Non-pigmented ciliary epithelial cell (primary cell): ENCODE results near the gene COL9A1.
"Not testable (repeated sequence)": the region's sequence is repeated elsewhere in the genome, so short reads cannot be mapped to it uniquely, and the experiment has no call there.

ENCODE experiments used
- DNase-seq: peaks from one replicate; pipeline ENCODE4 v3.0.0-alpha.2; 2010; ENCODE audit warnings: low read depth

COL9A1 gene

DNA sequence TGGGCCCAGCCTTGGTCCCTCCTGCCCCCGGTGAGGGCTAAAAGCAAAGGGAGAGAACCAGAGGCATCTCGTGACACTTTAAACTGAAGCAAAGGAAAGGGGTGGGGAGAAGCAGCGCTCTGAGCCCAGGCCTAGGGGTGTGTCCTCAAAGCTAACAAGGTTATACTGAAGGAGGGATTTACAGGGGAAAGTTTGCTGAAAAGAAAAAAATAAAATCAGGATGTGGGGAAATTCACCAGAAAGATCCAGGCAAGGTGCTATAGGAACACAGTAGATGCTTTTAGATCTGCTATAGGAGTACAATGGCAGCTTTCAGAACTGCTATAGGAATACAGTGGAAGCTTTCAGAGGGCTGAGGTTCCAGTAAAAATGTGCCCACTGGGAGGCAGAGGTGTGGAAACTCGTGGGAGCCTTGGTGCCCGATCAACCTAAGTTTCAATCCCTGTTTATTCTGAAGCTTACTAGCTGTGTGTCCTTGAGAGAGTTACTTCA, at the start of gene COL9A1:
TSS of gene COL9A1 (minus strand) at position 51 of the 492 bp plus-strand sequence. CDS start 160 bp downstream, outside the sequence.
- no peak for DNase-seq

DNA sequence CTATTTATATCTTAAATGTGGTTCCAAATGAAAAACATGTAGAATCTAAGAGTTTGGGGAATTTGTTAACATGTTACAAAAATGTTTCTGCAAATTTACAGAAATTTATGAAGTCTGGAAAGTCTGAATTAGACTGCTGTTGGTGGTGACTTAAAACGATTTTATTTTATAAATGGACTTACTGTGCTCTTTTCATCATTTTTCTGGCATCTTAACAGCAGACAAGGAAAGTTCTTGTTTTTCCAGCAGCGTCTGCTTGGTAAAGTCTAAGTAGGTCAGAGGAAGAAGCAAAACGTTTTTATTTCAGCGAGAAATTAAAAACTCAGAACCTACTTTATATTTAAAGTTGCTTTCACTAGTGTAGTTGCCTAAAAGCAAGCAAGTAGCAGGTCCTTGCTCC, 48.6 kb upstream of the COL9A1 start:
- no peak for DNase-seq

DNA sequence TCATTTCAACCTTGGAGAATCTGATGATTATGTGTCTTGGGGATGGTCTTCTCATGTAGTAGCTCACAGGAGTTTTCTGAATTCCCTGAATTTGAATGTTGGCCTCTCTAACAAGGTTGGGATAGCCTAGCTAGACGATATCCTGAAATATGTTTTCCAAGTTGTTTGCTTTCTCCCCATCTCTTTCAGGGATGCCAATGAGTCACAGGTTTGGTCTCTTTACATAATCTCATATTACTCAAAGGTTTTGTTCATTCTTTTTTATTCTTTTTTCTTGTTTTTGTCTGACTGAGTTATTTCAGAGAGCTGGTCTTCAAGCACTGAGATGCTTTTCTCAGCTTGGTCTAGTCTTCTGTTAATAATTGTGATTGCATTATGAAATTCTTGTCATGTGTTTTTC, 42.7 kb upstream of the COL9A1 start:
- no peak for DNase-seq

DNA sequence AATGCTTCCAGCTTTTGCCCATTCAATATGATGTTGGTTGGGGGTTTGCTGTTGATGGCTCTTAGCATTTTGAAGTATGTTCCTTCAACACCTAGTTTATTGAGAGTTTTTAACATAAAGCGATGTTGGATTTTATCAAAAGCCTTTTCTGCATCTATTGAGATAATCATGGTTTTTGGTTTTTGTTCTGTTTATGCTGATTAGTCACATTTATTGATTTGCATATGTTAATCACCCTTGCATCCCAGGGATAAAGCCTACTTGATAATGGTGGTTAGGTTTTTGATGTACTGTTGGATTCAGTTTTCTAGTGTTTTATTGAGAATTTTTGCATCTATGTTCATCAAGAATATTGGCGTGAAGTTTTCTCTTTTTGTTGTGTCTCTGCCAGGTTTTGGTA, 40.4 kb upstream of the COL9A1 start:
- DNase-seq, result no peak

DNA sequence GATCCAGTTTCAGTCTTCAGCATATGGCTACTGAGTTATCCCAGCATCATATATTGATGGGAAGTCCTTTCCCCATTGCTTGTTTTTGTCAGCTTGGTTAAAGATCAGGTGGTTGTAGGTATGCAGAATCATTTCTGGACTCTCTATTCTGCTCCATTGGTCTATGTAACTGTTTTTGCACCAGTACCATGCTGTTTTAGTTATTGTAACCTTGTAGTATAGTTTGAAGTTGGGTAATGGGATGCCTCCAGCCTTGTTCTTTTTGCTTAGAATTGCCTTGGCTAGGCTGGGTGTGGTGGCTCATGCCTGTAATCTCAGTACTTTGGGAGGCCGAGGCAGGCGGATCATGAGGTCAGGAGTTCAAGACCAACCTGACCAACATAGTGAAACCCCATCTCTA, 36.9 kb upstream of the COL9A1 start:
- not testable (repeated sequence) for DNase-seq

DNA sequence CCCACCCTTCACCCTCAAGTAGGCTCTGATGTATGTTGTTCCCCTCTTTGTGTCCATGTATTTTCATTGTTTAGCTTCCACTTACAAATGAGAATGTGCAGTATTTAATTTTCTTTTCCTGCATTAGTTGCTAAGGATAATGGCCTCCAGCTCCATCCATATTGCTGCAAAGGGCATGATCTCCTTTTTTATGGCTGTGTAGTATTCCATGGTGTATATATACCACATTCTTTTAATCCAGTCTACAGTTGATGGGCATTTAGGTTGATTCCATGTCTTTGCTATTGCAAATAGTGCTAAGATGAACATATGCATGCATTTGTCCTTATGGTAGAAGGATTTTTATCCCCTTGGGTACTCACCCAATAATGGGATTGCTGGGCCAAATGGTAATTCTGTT, 35.9 kb upstream of the COL9A1 start:
- no peak for DNase-seq

DNA sequence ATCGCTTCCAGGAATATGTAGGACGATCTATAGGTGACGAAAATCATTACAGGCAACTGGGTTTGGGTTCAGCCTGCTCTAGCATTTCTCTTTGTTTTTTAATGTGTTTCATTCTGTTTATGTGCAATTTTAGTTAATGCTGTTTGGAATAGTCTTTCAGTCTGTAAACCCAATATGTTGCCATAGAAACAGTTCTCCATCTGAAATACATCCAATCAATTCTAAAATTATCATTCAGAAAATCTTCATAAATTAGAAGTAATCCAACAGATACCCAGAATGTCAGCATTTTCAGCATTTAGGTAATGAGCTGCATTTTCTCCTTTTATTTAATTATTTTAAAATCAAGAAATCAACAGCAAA, 34.8 kb upstream of the COL9A1 start:
- DNase-seq, result no peak

DNA sequence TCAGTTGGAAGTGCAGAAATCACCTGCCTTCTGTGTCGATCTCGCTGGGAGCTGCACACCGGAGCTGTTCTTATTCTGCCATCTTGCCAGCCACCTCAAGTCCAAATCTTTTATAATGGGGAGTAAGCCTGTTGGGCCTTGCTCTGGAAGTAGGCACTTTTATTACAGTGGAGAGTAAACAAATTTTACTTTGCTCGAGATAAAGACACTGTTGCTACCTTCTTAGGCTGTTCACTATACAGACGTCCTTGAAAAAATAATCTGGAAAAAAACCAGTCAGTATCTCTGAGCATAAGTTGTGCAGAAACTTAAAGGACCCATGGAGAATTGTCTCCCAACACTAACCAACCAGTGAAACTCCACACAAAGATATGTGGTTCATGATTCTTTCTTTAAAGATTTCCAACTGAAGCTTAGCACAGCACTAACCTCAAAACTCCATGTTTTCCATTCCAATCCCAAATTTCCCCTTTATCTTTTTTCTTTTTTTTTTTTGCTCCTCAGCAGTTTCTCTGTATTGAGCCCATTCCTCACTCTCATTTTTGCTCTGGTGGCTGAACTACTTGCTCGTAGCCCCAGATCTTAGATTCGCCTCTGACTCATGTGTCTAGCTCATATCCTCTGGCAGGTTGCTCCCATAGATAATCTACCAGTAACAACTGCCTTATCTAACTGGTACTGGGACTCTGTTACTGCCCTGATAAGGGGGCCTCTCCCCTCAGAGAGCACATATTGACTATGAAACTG, 34.3 kb upstream of the COL9A1 start:
- DNase-seq, result no peak

DNA sequence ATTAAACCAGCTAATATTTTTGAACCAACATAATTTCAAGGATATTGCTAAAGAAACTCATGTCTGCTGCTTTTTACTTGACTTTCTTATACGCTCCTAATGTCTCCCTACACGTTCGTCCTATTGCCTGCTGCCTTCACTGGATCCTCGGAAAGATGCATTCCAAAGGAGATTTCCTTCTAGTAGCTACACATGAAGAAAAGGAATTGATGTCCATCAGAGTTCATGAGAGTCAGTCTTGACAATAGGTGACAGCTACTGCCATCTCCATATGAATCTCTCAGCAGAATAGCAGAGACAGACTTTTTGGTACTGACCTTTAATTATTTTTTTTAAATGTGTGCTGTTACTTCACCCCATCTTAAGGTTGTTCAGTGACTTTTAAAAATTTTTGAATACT, 24.2 kb upstream of the COL9A1 start:
- DNase-seq, result no peak

DNA sequence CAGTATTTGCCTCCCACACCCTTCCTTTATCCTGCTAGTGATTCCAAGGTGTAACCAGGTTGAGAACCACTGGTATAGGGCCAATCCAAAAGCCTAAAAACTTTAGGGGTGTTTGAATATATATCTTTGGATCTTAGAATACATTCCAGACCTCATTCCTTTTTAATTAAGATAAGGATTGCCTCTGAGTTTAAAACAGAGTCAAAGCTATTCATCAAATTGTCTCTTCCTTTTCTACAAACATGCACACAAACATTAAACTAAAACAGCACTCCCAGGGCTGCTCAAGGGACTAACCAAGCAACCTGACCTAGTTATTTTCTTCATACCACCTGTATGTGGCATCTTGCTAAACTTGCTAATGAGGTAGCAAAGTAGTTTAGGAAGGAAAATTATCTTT, 22.1 kb upstream of the COL9A1 start:
- no peak for DNase-seq

DNA sequence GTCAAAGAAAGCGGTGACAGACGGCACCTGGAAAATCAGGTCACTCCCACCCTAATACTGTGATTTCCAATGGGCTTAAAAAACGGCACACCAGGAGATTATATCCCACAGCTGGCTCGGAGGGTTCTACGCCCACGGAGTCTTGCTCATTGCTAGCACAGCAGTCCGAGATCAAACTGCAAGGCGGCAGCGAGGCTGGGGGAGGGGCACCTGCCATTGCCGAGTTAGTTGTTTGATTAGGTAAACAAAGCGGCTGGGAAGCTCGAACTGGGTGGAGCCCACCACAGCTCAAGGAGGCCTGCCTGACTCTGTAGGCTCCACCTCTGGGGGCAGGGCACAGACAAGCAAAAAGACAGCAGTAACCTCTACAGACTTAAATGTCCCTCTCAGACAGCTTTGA, 14.9 kb upstream of the COL9A1 start:
- DNase-seq, result not testable (repeated sequence)

DNA sequence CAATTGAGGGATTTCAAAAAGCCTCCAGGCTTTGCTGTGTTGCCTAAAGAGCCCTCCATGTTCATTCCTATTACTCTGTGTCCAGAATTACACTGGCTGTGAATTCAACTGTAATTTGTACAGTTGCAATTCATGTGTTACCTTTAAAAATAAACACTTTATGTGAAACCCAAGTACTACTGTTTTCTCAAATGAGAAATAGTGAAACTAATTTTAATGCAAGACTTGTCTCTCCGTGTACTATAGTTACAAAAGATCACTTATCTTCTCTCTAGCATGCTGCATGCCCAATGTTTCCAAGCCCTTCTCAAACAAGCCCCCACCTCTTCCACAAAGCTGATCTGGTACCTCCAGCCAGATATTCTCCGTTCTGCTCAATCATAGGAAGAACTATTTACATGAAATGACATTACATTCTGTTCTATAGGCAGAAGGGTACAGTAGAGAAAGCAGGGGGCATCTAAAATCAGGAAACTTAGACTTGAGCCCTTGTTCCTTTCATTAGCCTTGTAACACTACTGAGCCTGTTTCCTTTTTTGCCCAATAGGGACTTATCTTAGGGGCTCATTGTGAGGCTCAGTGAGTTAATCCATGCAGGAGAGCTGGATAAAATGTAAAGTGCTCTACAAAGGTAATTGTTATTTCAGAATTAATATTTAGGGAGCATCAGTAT, 12.3 kb upstream of the COL9A1 start:
- no peak for DNase-seq

DNA sequence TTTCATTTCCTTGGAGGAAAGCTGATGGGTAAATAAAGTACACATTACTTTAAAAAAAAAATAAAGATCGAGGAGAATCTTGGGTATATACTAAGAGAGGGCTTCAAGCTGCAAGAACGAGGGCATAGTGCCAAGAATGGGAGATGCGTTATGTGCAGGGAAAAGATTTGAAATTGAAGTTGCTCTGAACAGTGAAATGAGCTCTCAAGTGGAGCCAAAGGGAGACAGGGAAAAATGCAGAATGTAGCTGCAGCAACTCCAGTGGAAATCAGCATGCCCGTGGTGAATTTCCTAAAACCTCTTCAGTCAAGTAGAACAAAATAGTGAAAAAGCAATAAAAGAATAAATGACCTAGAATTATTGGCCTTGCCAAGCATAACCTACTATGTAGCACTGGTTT, 11.4 kb upstream of the COL9A1 start:
- DNase-seq, result no peak

DNA sequence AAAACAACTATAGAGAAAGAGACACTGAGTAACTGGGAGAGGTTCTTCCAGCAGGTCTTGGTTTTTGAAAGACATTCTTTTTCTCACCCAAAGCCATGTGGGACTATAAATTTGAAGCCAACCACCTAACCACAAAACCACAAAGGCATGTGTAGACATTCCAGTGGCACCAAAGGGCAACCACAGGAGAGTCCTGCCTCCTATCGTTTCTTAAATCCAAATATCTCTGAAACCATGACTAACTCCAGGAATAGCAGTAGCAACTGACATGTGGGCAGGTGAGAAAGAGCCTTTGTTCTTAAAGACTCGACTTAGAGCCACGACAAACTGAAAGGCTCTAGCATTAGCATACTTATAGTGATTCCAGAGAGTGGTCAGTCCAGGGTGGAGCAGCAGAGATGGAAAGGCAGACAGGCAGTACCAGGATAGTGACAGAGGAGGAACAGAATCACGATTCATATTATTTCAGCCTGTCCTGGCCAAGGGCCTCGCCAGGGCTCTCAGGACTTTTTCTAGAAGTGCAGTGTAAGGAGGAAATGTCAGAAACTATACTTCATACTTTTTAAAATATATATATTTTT, 9.4 kb upstream of the COL9A1 start:
- DNase-seq, result peak; percentile 85

DNA sequence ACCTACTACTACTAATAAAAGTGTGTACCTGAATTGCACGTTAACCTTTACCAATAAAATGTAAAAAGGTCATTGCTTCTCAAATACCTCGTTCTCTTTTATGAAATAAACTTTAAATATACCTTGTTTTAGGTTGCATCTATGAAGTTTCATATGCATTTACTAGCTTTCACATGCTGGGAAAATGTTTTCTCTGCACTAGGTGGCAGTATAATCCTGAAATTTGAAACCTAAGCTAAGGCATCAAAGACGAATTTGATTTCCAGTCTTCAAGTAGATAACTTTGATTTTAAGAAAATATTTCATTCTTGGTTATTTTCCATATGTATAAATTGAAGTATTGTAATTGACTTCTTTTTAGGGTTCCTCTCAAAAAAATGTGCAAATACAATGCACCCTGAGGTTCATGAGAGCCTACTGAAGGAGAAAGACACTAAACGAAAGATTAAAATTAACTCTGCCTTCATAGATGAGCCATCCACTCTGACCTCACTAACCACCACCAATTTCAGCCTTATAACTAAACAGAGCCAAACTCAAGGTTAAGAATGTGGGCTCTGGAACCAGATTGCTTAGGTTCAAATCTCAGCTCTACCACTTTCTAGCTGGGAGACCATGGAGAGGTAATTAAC, 7.3 kb upstream of the COL9A1 start:
- DNase-seq, result peak; percentile 19

DNA sequence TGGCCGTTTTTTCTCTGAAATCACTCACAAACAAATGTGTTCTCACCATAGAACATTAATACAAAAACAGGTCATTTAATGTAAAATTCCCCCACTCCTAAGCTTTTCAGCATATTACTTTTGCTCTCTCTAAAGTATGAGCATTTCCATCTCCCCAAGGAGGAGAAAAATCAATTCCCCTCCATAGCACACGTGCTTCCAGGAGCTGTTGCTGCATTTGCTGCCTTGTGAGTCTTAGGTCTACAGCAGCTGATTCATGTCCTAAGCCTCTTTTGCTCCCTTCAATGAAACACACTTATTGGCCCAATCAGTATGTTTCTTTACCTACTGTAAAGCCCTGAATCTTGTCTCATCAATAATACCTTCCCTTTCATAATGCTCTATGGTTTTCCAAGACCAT, 6.4 kb upstream of the COL9A1 start:
- DNase-seq, result no peak

DNA sequence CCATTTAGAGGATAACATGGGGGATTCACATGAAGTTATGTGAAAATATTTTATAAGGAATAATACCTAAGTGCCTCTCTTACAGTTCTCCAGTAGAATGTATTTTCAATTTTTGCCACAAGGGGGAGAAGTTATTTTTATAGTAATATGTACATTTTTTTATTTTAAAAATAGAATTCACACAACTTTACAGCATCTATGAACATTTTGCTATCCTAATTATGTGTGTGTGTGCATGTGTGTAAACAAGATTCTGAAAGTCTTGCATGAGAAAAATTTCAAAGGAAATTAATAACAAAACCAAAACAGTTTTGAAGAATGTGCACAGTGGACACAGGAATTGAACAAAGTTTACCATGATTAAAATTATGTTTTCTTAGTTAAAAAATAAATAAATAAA, 5.3 kb upstream of the COL9A1 start:
- not testable (repeated sequence) for DNase-seq

DNA sequence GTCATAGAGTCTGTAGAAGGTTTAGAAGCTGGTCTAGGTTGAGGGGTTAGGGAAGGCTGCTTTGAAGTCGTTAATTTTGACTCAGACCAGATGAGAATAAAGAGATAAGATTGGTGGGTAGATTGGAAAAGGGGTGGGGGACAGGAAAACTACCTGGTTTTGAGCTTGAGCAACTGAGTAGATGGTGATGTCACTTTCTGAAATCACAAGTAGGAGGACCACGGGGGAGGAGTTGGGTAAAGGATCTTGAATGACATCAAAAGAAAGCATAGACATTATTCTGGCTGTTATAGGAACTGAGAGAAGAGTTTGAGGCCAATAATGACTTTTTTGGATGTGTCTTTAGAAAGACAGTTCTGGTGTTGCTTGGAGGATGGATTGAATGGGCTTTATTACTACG, 4.1 kb upstream of the COL9A1 start:
- no peak for DNase-seq

DNA sequence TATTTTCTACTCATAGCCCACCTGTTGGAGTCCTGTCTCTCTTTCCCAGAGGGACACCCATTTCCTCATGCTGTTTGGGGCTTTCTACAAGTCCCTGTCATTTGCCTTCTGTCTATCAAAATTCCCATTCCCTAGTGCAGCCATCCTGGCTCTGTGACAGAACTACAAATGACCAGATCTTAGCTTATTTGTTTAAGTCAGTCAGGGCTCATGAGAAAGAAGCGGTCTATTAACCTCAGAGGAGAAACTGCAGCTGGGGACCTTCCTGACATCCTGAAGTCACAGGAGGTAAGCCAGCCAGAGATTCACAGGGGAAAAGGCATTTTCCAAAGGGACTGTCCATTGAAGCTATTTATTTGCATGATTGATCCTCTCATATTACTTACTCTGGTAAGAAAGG, 1.7 kb upstream of the COL9A1 start:
- DNase-seq, result no peak

DNA sequence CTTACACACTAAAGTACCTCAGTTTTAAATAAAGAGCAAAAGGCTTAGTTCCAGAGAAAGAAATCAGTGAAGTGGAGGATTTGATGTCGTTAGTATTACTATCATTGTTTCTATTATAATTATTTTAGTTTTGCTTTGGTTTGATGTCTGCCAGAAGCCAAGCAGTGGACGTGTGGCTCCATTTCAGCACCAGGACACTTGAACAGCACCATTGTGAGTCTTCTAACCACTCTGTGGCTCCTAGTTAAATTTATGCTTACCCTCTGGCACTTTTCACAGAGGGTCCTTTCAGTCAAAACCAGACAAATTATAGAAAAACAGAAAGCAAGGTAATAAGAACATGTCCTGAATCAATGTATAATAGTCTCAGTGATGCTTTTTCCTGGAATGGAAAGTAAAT, 3.4 kb downstream of the COL9A1 start:
- DNase-seq, result no peak

DNA sequence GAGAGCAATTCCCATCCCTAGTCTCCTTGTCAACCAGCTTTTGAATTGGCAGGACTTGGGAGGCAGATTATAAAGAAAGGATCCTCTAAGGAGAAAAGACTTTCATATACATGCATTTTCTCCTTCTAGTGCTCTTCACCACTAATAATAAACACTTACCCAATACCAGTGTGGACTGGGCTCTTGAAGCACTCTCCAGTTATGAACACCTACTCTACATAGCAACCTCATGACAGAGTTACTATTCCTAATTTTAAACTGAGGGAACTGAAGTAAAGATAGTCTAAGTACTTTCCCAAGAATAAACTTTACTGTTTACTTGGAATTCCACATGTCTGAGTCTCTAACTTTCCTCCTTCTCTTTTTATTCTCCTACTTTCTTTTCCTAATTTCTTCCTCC, 4.8 kb downstream of the COL9A1 start:
- no peak for DNase-seq

DNA sequence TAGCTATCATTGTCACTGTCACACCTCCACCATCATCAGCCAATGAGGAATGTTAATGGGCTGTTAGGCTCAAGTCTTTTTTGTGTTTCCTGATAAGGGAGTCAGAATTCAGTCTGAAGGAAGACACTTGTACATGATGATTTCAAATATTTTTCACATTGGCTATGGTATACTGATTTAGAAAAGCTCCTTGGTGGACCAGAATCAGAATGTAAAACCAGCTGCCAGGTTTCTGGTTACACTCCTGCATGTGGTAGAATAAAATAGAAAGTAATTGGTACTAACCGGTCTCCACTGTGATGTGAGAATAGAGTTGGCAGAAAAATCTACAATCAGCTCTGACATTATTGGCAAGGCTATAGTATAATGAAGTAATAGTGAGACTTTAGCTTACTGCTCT, 10.7 kb downstream of the COL9A1 start:
- DNase-seq, result no peak

DNA sequence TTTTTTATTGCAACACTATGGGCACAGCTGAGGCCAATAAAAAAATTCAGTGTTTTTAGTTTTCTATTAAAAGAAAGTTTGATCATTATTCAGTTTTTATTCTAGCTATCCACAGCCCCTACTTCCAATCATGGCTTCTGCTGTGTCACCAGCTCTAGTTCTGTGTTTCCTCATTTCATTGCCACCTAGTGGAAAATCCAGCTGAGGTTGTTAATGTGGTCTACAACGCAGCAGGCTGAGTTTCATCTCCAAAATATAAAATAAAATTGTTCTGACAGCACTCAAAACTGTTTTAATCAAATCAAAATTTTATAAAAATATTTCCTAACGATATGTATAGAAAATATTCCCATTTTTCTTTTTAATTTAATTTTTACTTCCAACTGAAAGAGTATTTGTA, 13.6 kb downstream of the COL9A1 start:
- DNase-seq, result no peak
